H1 (cell line): ENCODE results near the gene SPATA6L. TPM values are rescaled to one million over a fixed set of nuclear protein-coding genes. Genes with fewer than 3 reads are reported as not detected.

ENCODE experiments used
- CHD2 ChIP-seq: IDR thresholded peaks from 2 replicates; pipeline ENCODE4 v1.6.1; 2012; ENCODE audit warnings: low read length, improper control_type of control experiment
- MAFK ChIP-seq: IDR thresholded peaks from 2 replicates; pipeline ENCODE4 v1.6.1; 2012; ENCODE audit warnings: low read depth, mild to moderate bottlenecking, improper control_type of control experiment, low read length
- MAX ChIP-seq: IDR thresholded peaks from 2 replicates; pipeline ENCODE4 v1.6.1; 2012; ENCODE audit warnings: inconsistent platforms
- POLR2A ChIP-seq, 2 experiments: IDR thresholded peaks; 1 replicate in 1 of 2; 2 replicates in 1 of 2; pipeline ENCODE4 v1.6.1; 2011; ENCODE audit warnings: low read depth in 2 of 2, low read length in 2 of 2, mild to moderate bottlenecking in 2 of 2; ENCODE audit errors: control extremely low read depth in 1 of 2
- polyA plus RNA-seq, 7 experiments: library from polyadenylated mRNA; depleted of rRNA in 3 of 7; stranded (reverse) in 5 of 7; unstranded in 2 of 7; fragments of >200 nt in 5 of 7; fragments of 200-250 nt in 2 of 7; gene quantifications; 1 replicate in 5 of 7; 2 replicates in 1 of 7; 4 replicates in 1 of 7; pipeline versions ENCODE4 v1.2.1 to v1.2.3, GENCODE V29; 2011 to 2013; ENCODE audit warnings: missing spikeins in 2 of 7, mixed read lengths in 2 of 7
- total RNA-seq: library from RNA; stranded (reverse); fragmentation: NEBNext Ultra II Directional; extraction: Animal tissue kit (Norgen Biotek cat#: 25700); gene quantifications from 2 replicates; pipeline ENCODE4 v1.2.1, GENCODE V29; 2021
- TF ChIP-seq, protein P1 (sequence below): IDR thresholded peaks from 2 replicates; pipeline ENCODE4 v1.6.1; 2011; ENCODE audit warnings: low read length, improper control_type of control experiment

SPATA6L gene
- total and polyA plus RNA-seq, 2 of the 8 experiments (the other 6 are each of a cell fraction or from before 2014, with no cell fraction given) = 0.57 to 1.1 TPM

DNA sequence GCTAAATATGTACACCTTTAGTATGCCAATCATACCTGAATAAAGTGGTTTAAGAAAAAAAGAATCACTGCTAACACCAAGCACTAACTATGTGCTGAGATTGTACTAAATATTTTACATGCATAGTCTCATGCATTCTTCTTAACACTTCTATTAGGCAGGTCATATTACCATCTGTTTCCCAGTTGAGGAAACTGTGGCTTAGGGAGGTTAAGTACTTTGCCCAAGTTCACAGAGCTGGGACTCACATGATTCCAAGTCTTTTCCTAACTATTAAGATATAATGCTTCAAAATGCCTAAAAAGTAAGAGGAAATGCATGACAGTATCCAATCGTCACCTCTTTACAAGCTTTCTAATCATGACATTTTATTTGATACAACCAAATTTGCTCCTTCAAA, 73.4 kb downstream of the SPATA6L start (continued):
- TF ChIP-seq MAX (no peak), POLR2A (IDR thresholded peaks at IDR 0.05; ENCODE audit: control extremely low read depth in 1 of 2, low read depth in 2 of 2, low read length in 2 of 2) (no peak), MAFK (no peak), CHD2 (no peak)
- TF ChIP-seq, protein P1, sequence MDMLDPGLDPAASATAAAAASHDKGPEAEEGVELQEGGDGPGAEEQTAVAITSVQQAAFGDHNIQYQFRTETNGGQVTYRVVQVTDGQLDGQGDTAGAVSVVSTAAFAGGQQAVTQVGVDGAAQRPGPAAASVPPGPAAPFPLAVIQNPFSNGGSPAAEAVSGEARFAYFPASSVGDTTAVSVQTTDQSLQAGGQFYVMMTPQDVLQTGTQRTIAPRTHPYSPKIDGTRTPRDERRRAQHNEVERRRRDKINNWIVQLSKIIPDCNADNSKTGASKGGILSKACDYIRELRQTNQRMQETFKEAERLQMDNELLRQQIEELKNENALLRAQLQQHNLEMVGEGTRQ = no peak
